B cell (primary cell): Measurements from ENCODE around the gene AMH. TPM values are rescaled to one million over a fixed set of nuclear protein-coding genes. Genes with fewer than 3 reads are reported as not detected.
A peak's percentile ranks its signal among the peaks of the same experiment; 100 is the strongest.

Experiments
- ATAC-seq: fragments of 200-7000 bp; cut with Tn5 transposase; one replicate; pipeline ENCODE4 v1.10.0; 2021; ENCODE audit warnings: low read depth, mild to moderate bottlenecking, moderate number of reproducible peaks, moderate library complexity
- CTCF ChIA-PET: fragments of 350-600 bp; sonication (Branson Sonifier 250); formaldehyde crosslinking; loops from one replicate; lab custom pipeline; 2021; ENCODE audit warnings: antibody characterized with exemption, inconsistent platforms; lab: Charles Lee
- POLR2A ChIA-PET: fragments of 350-600 bp; sonication (Branson Sonifier 250); formaldehyde crosslinking; loops from one replicate; lab custom pipeline; 2021; ENCODE audit warnings: antibody characterized with exemption; lab: Charles Lee
- DNase-seq: peaks from one replicate; pipeline ENCODE4 v3.0.0; 2013
- H2AFZ ChIP-seq: 2 replicates; pipeline ENCODE4 v1.6.1; 2012; ENCODE audit warnings: mild to moderate bottlenecking, low read depth, low read length; ENCODE audit not compliant: insufficient read depth, poor library complexity, severe bottlenecking
- H3K27ac ChIP-seq, 2 donors: 1 replicate in 1 of 2; 2 replicates in 1 of 2; pipeline ENCODE4 v1.5.1; 2012 to 2013; ENCODE audit warnings: low read length in 2 of 2, mild to moderate bottlenecking in 2 of 2, moderate library complexity in 1 of 2
- H3K27me3 ChIP-seq, 4 experiments: fragments of 200-600 bp in 1 of 4; sonication (generic) in 1 of 4; replicated peaks in 1 of 4; 1 replicate in 2 of 4; 2 replicates in 2 of 4; pipeline versions ENCODE4 v1.6.1 to v1.7.0; 2013 to 2016; ENCODE audit warnings: low read length in 3 of 4, mild to moderate bottlenecking in 2 of 4, mixed read lengths in 1 of 4, moderate library complexity in 1 of 4; ENCODE audit not compliant: insufficient read depth in 4 of 4, control insufficient read depth in 3 of 4; ENCODE audit errors: control extremely low read depth in 1 of 4
- H3K36me3 ChIP-seq, 2 experiments: replicated peaks in 1 of 2; 1 replicate in 1 of 2; 2 replicates in 1 of 2; pipeline versions ENCODE4 v1.6.1 to v1.7.1; 2013; ENCODE audit warnings: low read length in 1 of 2; ENCODE audit not compliant: insufficient read depth in 2 of 2, control insufficient read depth in 1 of 2; ENCODE audit errors: control extremely low read depth in 1 of 2, extremely low read depth in 1 of 2
- H3K4me1 ChIP-seq, 2 donors: fragments of 200-600 bp in 1 of 2; sonication (generic) in 1 of 2; 1 replicate in 1 of 2; 2 replicates in 1 of 2; pipeline versions ENCODE4 v1.5.1 to v1.6.1; 2013 to 2017; ENCODE audit warnings: low read length in 2 of 2; ENCODE audit not compliant: control insufficient read depth in 2 of 2, insufficient read depth in 2 of 2
- H3K4me2 ChIP-seq: replicated peaks from 2 replicates; pipeline ENCODE3; 2012; ENCODE audit warnings: mild to moderate bottlenecking, low read depth, low read length; ENCODE audit not compliant: poor library complexity, severe bottlenecking
- H3K4me3 ChIP-seq, 5 experiments: fragments of 200-600 bp in 1 of 5; sonication (generic) in 1 of 5; 1 replicate in 3 of 5; 2 replicates in 2 of 5; pipeline versions ENCODE4 v1.5.1 to v1.7.0; 2011 to 2016; ENCODE audit warnings: low read length in 4 of 5, mild to moderate bottlenecking in 4 of 5, low read depth in 2 of 5, control low read depth in 1 of 5, moderate library complexity in 1 of 5; ENCODE audit not compliant: insufficient read depth in 1 of 5; ENCODE audit errors: control extremely low read depth in 1 of 5, extremely low read depth in 1 of 5
- H3K79me2 ChIP-seq: fragments of 200-600 bp; sonication (generic); one replicate; pipeline ENCODE4 v1.6.0; 2016; ENCODE audit warnings: low read length; ENCODE audit not compliant: control insufficient read depth, insufficient read depth
- H3K9ac ChIP-seq: fragments of 200-600 bp; sonication (generic); 2 replicates; pipeline ENCODE4 v1.6.1; 2017; ENCODE audit warnings: mild to moderate bottlenecking, low read length, moderate library complexity
- H3K9me3 ChIP-seq, 3 donors: one replicate each; pipeline versions ENCODE4 v1.6.1 to v1.7.1; 2013; ENCODE audit warnings: low read length in 2 of 3; ENCODE audit not compliant: control insufficient read depth in 2 of 3, insufficient read depth in 1 of 3; ENCODE audit errors: control extremely low read depth in 1 of 3
- H4K20me1 ChIP-seq: 2 replicates; pipeline ENCODE4 v1.6.0; 2012; ENCODE audit warnings: mild to moderate bottlenecking, low read length; ENCODE audit not compliant: insufficient read depth, control insufficient read depth, poor library complexity, severe bottlenecking
- H3K27ac Mint-ChIP-seq: one replicate; pipeline ENCODE4 v1.8.0; 2021; ENCODE audit warnings: mixed read lengths
- H3K27me3 Mint-ChIP-seq: one replicate; pipeline ENCODE4 v1.8.0; 2021; ENCODE audit warnings: mixed read lengths
- H3K4me1 Mint-ChIP-seq: one replicate; pipeline ENCODE4 v1.8.0; 2021; ENCODE audit warnings: mixed read lengths
- H3K4me3 Mint-ChIP-seq: one replicate; pipeline ENCODE4 v1.8.0; 2021; ENCODE audit warnings: mixed read lengths
- H3K9me3 Mint-ChIP-seq: one replicate; pipeline ENCODE4 v1.8.0; 2022; ENCODE audit warnings: mixed read lengths; ENCODE audit not compliant: insufficient read depth
- EZH2 ChIP-seq: IDR thresholded peaks from 2 replicates; pipeline ENCODE4 v1.6.1; 2012; ENCODE audit warnings: borderline replicate concordance, low read depth, mild to moderate bottlenecking, moderate library complexity, low read length; ENCODE audit not compliant: insufficient read depth, poor library complexity, severe bottlenecking
- WGBS: methylation state at CpG from one replicate; pipeline ENCODE4 v1.1.5; 2013; ENCODE audit warnings: missing lambda C conversion rate; ENCODE audit not compliant: insufficient coverage; 5-methylcytosine and 5-hydroxymethylcytosine counted together
- intact Hi-C: fragments of 100-400 bp; cut with micrococcal nuclease; formaldehyde crosslinking; loops from one replicate; pipeline ENCODE4 v1.10.0; 2022
- polyA plus RNA-seq: library from polyadenylated mRNA; depleted of rRNA; stranded (reverse); fragments of >200 nt; gene quantifications from 2 replicates; pipeline ENCODE4 v1.2.3, GENCODE V29; 2012
- total RNA-seq, 2 donors: library from RNA; stranded (reverse); fragments of 120-200 nt in 1 of 2; gene quantifications; 1 replicate in 1 of 2; 2 replicates in 1 of 2; pipeline versions ENCODE4 v1.2.3 to v1.2.4, GENCODE V29; 2013 to 2022
- TF ChIP-seq, protein P1 (sequence below): fragments of 200-600 bp; IDR thresholded peaks from one replicate; pipeline ENCODE4 v1.8.0; 2022; ENCODE audit warnings: antibody characterized with exemption, mild to moderate bottlenecking

The AMH gene
- total and polyA plus RNA-seq, 2 donors (not counting 1 experiment from before 2014, with no cell fraction given) = 1.5 to 4.5 TPM

DNA sequence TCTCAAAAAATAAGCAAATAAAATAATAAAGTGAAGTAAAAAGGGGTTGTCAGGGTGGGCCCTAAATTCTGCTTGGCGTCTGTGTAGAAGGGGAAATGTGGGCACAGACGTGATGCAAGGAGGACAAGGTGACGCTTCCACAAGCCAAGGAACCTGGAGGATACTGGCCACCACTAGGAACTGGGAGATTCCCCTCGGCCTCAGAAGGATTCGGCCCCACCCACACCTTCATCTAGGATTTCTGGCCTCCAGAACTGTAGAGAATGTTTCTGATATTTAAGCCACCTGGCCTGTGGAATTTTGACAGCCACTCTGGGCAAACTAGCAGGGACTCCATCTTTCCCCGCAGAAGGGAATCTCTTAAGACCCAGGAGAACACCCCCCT is 14.1 kb upstream of the AMH start:
- peaks cover 0 to 42% of the 10 kb centered on the region in 2 experiments for H3K36me3 ChIP-seq

More for the DNA sequence above, 14.1 kb upstream of the AMH start:
- no peaks in the 10 kb centered on the region for H3K27me3 ChIP-seq
- H3K9me3 ChIP-seq = peaks cover 0 to 6% (median 0%) of the 10 kb centered on the region in 3 donors
- H2AFZ ChIP-seq = peak overlapping the region; percentile 88
- peaks cover 84% of the 10 kb centered on the region for H3K79me2 ChIP-seq
- H3K9ac ChIP-seq = peak overlapping the region; percentile 89
- TF ChIP-seq, protein P1, sequence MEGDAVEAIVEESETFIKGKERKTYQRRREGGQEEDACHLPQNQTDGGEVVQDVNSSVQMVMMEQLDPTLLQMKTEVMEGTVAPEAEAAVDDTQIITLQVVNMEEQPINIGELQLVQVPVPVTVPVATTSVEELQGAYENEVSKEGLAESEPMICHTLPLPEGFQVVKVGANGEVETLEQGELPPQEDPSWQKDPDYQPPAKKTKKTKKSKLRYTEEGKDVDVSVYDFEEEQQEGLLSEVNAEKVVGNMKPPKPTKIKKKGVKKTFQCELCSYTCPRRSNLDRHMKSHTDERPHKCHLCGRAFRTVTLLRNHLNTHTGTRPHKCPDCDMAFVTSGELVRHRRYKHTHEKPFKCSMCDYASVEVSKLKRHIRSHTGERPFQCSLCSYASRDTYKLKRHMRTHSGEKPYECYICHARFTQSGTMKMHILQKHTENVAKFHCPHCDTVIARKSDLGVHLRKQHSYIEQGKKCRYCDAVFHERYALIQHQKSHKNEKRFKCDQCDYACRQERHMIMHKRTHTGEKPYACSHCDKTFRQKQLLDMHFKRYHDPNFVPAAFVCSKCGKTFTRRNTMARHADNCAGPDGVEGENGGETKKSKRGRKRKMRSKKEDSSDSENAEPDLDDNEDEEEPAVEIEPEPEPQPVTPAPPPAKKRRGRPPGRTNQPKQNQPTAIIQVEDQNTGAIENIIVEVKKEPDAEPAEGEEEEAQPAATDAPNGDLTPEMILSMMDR = no peak
- TF ChIP-seq EZH2 = no peak
- peak overlapping the region; percentile 86 for H3K4me2 ChIP-seq
- 90% methylated on average over 2 of the region's 6 CpGs for WGBS
- H4K20me1 ChIP-seq = peaks cover 84% of the 10 kb centered on the region
- Mint-ChIP-seq H3K27ac (peak overlapping the region; percentile 84), H3K4me3 (peak overlapping the region; percentile 93), H3K27me3 (no peaks in the 10 kb centered on the region), H3K9me3 (no peaks in the 10 kb centered on the region), H3K4me1 (peaks cover 51% of the 10 kb centered on the region)
- DNase-seq = no peak
- CTCF ChIA-PET = interaction anchor here (1.1 to 2.3 kb wide), 9 partner anchors 26 to 145 kb away, joined by 3 to 9 read pairs (median 6); partner anchors contain the start of gene AP3D1
- peak overlapping the region; percentile 19 to 94 (median 70) for H3K4me3 ChIP-seq
- no peak for ATAC-seq
- peaks cover 39 to 51% of the 10 kb centered on the region in 2 donors for H3K4me1 ChIP-seq
- intact Hi-C loops = no loop called here
- H3K27ac ChIP-seq = peak overlapping the region in 1 of 2 donors; percentile 97
- POLR2A ChIA-PET = interaction anchor here (0.9 to 2.5 kb wide), 6 partner anchors 23 to 84 kb away, joined by 3 to 10 read pairs (median 6); no protein-coding TSS in a partner anchor
